GM18511 (cell line): Measurements from ENCODE around the gene SLC16A12.
"Not testable (repeated sequence)": the region's sequence is repeated elsewhere in the genome, so short reads cannot be mapped to it uniquely, and the experiment has no call there.

Experiments used
- ATAC-seq: cut with Tn5 transposase; IDR thresholded peaks from one replicate; pipeline ENCODE4 v1.9.1; 2021; ENCODE audit warnings: mild to moderate bottlenecking, moderate library complexity; ENCODE audit not compliant: unreplicated experiment

SLC16A12 gene

DNA sequence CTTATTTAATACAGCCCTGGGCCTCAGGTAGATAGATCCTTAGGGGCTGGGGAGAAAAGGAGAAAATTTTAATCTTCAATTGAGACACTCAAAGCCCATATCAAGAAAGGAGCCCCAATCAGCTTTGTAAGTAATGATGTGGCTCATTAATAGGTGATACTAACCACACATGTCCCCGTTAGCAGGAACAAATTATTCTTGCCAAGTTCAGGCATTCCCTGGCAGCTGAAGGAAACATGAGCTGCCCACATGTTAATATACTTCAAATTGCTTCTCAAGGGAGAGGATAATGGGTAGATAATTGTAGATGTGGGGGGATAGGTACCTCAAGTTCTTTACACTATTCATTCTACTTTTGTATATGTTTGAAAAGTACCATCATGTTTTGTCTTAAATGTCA is 106.5 kb downstream of the SLC16A12 start:
- ATAC-seq = no peak

DNA sequence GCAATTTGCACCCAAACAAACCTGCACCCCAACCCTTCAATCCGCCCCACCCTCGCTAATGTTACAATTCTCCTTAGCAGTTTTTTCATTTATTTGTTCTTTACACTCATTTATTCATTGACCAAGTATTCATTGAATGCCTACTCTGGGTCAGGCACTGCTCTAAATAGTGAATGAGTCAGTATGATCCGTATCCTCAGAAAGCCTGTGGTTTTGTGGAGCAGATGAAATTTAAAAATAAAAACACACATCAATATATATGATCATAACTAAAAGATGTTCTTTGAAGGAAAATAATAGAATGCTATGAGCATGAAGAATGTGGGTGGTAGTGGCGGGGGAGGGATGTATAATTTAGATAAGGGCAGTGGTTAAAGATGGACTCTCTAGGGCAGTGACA is 107.8 kb downstream of the SLC16A12 start:
- ATAC-seq = no peak

GRCh38 chr10:89426230-89426868 is 109.0 kb downstream of the SLC16A12 start:
- no peak for ATAC-seq

- no peak for ATAC-seq
Measured at GRCh38 chr10:89425000-89425399, 110.4 kb downstream of the SLC16A12 start.

- ATAC-seq = no peak
Measured at GRCh38 chr10:89421018-89421476, 114.3 kb downstream of the SLC16A12 start.

GRCh38 chr10:89419548-89419947 is 115.8 kb downstream of the SLC16A12 start:
- ATAC-seq = no peak

DNA sequence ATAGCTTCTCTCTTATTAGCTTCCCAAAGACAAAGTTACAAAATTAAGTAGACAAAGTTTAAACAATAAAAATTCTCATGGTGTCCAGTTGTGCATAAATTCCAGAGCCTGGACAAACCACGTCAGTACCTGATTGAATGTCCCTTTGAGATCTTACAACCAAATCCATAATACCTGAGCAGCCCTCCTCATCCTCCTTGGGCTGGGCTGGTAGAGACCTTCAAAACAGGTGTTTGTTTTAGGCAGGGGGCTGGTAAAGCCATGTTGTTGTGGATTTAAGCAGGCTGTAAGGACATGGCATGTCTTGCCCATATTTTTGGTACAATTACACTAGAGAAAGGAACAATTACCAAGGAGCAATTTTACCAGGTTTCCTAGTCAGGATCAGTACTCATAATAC is 118.9 kb downstream of the SLC16A12 start:
- ATAC-seq = no peak

GRCh38 chr10:89414879-89415821 is 120.2 kb downstream of the SLC16A12 start:
- ATAC-seq = peak; percentile 38

DNA sequence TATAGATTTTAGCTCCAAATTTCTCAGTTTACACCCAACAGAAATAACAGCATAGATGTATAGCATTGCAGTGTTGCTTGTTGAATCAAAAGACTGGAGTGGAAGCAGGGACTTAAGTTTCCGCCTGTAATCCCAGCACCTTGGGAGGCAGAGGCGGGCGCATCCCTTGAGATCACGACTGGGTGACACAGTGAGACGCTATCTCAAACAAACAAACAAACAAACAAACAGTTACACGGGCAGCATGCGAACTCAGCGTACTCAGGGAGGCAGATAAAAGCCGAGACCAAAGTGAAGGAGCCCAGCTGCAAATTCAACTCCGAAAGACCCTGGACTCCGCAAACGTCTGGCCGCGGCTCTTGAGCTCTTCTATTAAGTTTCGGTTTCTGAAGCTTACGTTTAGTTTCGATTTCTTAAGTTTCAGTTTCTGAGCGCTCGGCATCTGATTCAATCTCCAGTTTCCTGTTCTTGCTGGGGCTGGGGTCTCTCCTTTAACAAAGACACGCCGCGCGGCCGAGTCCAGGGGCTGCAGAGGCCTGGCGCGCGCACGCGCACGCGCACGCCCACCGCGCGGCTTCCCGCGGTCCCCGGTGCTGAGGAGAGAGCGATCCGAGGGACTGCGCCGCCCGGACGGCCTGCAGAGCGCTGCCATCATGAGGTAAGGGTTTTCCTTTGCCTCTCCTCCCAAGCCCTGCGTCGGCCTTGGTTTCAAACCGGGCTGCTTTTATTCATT is 121.1 kb downstream of the SLC16A12 start, which contains the start of gene IFIT5:
Gene IFIT5, plus strand, starts transcription at position 423 of the 733 bp plus-strand sequence. Its CDS starts 231 bp downstream, at position 654.
- ATAC-seq = peak; percentile 84

DNA sequence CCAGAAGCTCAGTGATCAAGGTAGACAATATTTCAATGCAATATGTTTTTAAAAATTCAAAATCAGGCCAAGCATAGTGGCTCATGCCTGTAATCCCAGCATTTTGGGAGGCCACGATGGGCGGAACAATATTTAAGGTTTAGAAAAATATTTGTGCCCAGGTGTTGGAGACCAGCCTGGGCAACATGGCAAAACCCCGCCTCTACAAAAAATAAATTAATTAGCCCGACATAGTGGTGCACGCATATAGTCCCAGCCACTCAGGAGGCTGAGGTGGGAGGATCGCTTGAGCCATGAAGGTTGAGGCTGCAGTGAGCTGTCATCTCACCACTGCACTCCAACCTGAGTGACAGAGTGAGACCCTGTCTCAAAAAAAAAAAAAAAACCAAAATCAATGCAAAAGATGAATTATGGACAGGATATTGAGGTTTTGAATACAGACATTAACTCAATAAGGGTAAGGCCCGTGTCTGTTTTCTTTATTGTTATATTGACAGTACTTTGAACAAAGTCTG is 121.9 kb downstream of the SLC16A12 start:
- ATAC-seq = no peak

DNA sequence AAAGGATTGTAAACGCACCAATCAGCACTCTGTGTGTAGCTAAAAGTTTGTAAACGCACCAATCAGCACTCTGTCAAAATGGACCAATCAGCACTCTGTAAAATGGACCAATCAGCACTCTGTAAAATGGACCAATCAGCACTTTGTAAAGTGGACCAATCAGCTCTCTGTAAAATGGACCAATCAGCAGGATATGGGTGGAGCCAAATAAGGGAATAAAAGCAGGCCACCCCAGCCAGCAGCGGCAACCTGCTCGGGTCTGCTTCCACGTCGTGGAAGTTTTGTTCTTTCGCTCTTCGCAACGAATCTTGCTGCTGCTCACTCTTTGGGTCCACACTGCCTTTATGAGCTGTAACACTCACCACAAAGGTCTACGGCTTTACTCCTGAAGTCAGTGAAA is 123.1 kb downstream of the SLC16A12 start:
- ATAC-seq = not testable (repeated sequence)

- not testable (repeated sequence) for ATAC-seq
Measured at GRCh38 chr10:89411135-89411534, 124.3 kb downstream of the SLC16A12 start.

GRCh38 chr10:89410551-89410950 is 124.8 kb downstream of the SLC16A12 start:
- not testable (repeated sequence) for ATAC-seq

DNA sequence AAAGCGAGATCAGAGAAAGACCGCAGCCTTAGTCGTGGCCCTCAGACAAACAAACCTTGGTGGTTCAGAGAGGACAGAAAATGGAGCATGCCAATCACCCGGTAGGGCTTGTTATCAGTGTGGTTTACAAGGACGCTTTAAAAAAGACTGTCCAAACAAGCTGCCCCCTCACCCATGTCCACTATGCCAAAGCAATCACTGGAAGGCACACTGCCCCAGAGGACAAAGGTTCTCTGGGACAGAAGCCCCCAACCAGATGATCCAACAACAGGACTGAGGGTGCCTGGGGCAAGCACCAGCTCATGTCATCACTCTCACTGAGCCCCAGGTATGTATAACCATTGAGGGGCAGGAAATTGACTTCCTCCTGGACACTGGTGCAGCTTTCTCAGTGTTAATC is 126.1 kb downstream of the SLC16A12 start:
- ATAC-seq = not testable (repeated sequence)

DNA sequence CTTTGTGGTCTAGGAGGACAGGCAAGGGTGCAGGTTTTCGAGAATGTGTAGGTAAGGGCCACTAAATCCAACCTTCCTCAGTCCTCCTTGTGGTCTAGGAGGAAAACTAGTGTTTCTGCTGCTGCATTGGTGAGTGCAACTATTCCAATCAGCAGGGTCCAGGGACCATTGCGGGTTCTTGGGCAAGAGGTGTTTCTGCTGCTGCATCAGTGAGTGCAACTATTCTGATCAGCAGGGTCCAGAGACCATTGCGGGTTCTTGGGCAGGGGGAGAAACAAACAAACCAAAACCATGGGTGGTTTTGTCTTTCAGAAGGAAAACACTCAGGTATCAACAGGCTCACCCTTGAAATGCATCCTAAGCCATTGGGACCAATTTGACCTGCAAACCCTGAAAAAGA is 127.6 kb downstream of the SLC16A12 start:
- ATAC-seq = not testable (repeated sequence)

GRCh38 chr10:89406178-89406577 is 129.2 kb downstream of the SLC16A12 start:
- not testable (repeated sequence) for ATAC-seq

GRCh38 chr10:89404104-89405047 is 131.0 kb downstream of the SLC16A12 start:
- no peak for ATAC-seq

DNA sequence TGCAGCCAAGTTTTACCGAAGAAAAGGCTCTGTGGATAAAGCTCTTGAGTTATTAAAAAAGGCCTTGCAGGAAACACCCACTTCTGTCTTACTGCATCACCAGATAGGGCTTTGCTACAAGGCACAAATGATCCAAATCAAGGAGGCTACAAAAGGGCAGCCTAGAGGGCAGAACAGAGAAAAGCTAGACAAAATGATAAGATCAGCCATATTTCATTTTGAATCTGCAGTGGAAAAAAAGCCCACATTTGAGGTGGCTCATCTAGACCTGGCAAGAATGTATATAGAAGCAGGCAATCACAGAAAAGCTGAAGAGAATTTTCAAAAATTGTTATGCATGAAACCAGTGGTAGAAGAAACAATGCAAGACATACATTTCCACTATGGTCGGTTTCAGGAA is 132.4 kb downstream of the SLC16A12 start:
- no peak for ATAC-seq

- ATAC-seq = no peak
Measured at GRCh38 chr10:89399956-89400355, 135.4 kb downstream of the SLC16A12 start.
